IMR-90 (cell line): ENCODE data around the gene PIGN. TPM values are rescaled to one million over a fixed set of nuclear protein-coding genes. Genes with fewer than 3 reads are reported as not detected.

Source experiments
- ATAC-seq: fragments of 200-7000 bp; cut with Tn5 transposase; 2 replicates; pipeline ENCODE4 v1.9.1; 2020; ENCODE audit warnings: low read depth, mild to moderate bottlenecking, moderate library complexity
- BruUV-seq: library from RNA; stranded (reverse); fragments of 400-500 nt; replicated peaks from 2 replicates; lab custom pipeline; 2021; lab: Mats Ljungman, UMichigan
- CTCF ChIA-PET: fragments of 300-600 bp; formaldehyde crosslinking; extraction: SDS; loops from one replicate; lab custom pipeline; 2021; ENCODE audit warnings: antibody characterized with exemption; lab: Yijun Ruan, JAX
- POLR2A ChIA-PET: fragments of 300-600 bp; sonication (Branson Sonifier 250); formaldehyde crosslinking; loops from one replicate; lab custom pipeline; 2022; ENCODE audit warnings: antibody characterized with exemption; ENCODE audit not compliant: unreplicated experiment; lab: Charles Lee
- DNase-seq: peaks from one replicate; pipeline ENCODE4 v3.0.0; 2013
- H2AFZ ChIP-seq: replicated peaks from 2 replicates; pipeline ENCODE3; 2013; ENCODE audit warnings: low read length, mild to moderate bottlenecking; ENCODE audit not compliant: poor library complexity
- H2AK5ac ChIP-seq: 2 replicates; pipeline ENCODE4 v1.6.1; 2013; ENCODE audit warnings: low read depth, low read length, inconsistent platforms
- H2AK9ac ChIP-seq: replicated peaks from 2 replicates; pipeline ENCODE3; 2013; ENCODE audit warnings: mild to moderate bottlenecking, low read depth, low read length, moderate library complexity; ENCODE audit not compliant: poor library complexity
- H2BK120ac ChIP-seq: 2 replicates; pipeline ENCODE4 v1.6.1; 2013; ENCODE audit warnings: low read depth, low read length, inconsistent platforms
- H2BK15ac ChIP-seq: 3 replicates; pipeline ENCODE4 v1.6.1; 2013; ENCODE audit warnings: low read depth, low read length, inconsistent platforms
- H2BK20ac ChIP-seq: 2 replicates; pipeline ENCODE4 v1.6.1; 2013; ENCODE audit warnings: low read depth, mild to moderate bottlenecking, inconsistent platforms, low read length, moderate library complexity
- H2BK5ac ChIP-seq: 2 replicates; pipeline ENCODE4 v1.6.1; 2013; ENCODE audit warnings: mild to moderate bottlenecking, low read depth, low read length, inconsistent platforms; ENCODE audit not compliant: poor library complexity, severe bottlenecking
- H3K14ac ChIP-seq: replicated peaks from 2 replicates; pipeline ENCODE4 v1.6.1; 2013; ENCODE audit warnings: low read depth, low read length, inconsistent platforms
- H3K18ac ChIP-seq: 2 replicates; pipeline ENCODE4 v1.6.1; 2013; ENCODE audit warnings: low read depth, low read length, control low read depth
- H3K23ac ChIP-seq: 2 replicates; pipeline ENCODE4 v1.6.1; 2013; ENCODE audit warnings: low read depth, low read length, inconsistent platforms
- H3K27ac ChIP-seq: 2 replicates; pipeline ENCODE4 v1.5.1; 2013; ENCODE audit warnings: mild to moderate bottlenecking, control low read depth, low read length; ENCODE audit not compliant: insufficient read depth
- H3K27me3 ChIP-seq: 2 replicates; pipeline ENCODE4 v1.6.1; 2013; ENCODE audit warnings: low read length; ENCODE audit not compliant: control insufficient read depth, insufficient read depth
- H3K36me3 ChIP-seq: 2 replicates; pipeline ENCODE4 v1.6.1; 2013; ENCODE audit warnings: low read length, mixed read lengths; ENCODE audit not compliant: control insufficient read depth, insufficient read depth
- H3K4ac ChIP-seq: 2 replicates; pipeline ENCODE4 v1.6.1; 2013; ENCODE audit warnings: low read depth, low read length, inconsistent platforms
- H3K4me1 ChIP-seq: 2 replicates; pipeline ENCODE4 v1.6.1; 2013; ENCODE audit warnings: low read length, mixed read lengths; ENCODE audit not compliant: control insufficient read depth, insufficient read depth
- H3K4me2 ChIP-seq: 2 replicates; pipeline ENCODE4 v1.6.1; 2013; ENCODE audit warnings: low read depth, mild to moderate bottlenecking, control low read depth, low read length, moderate library complexity
- H3K4me3 ChIP-seq: 2 replicates; pipeline ENCODE4 v1.5.1; 2013; ENCODE audit warnings: low read depth, mild to moderate bottlenecking, control low read depth, low read length, moderate library complexity; ENCODE audit not compliant: insufficient read depth
- H3K56ac ChIP-seq: 2 replicates; pipeline ENCODE4 v1.6.1; 2013; ENCODE audit warnings: low read length, inconsistent platforms; ENCODE audit not compliant: insufficient read depth; ENCODE audit errors: extremely low read depth
- H3K79me1 ChIP-seq, 2 experiments: 2 replicates each; pipeline ENCODE4 v1.6.1; 2013; ENCODE audit warnings: low read length in 2 of 2, inconsistent platforms in 1 of 2, low read depth in 1 of 2
- H3K9ac ChIP-seq: 2 replicates; pipeline ENCODE4 v1.6.1; 2013; ENCODE audit warnings: low read depth, low read length, control low read depth
- H3K9me1 ChIP-seq: 2 replicates; pipeline ENCODE4 v1.6.1; 2013; ENCODE audit warnings: low read length, inconsistent platforms; ENCODE audit not compliant: insufficient read depth
- H3K9me3 ChIP-seq: 2 replicates; pipeline ENCODE4 v1.6.1; 2013; ENCODE audit warnings: low read length; ENCODE audit not compliant: control insufficient read depth, insufficient read depth
- H4K20me1 ChIP-seq: 2 replicates; pipeline ENCODE4 v1.6.1; 2013; ENCODE audit warnings: low read length, inconsistent platforms; ENCODE audit not compliant: insufficient read depth
- H4K5ac ChIP-seq: 2 replicates; pipeline ENCODE4 v1.6.1; 2013; ENCODE audit warnings: mild to moderate bottlenecking, low read depth, low read length, control low read depth
- H4K8ac ChIP-seq, 2 experiments: 2 replicates each; pipeline ENCODE4 v1.6.1; 2013; ENCODE audit warnings: low read depth in 2 of 2, low read length in 2 of 2, control low read depth in 1 of 2, inconsistent platforms in 1 of 2
- H4K91ac ChIP-seq: 2 replicates; pipeline ENCODE4 v1.6.1; 2013; ENCODE audit warnings: low read depth, low read length, inconsistent platforms; ENCODE audit not compliant: insufficient read depth
- CHD1 ChIP-seq: IDR thresholded peaks from 2 replicates; pipeline ENCODE4 v1.6.1; 2012; ENCODE audit warnings: low read depth, low read length, improper control_type of control experiment
- WGBS, 2 experiments: methylation state at CpG; one replicate each; pipeline versions ENCODE4 v1.1.5 to v1.1.7; 2013; ENCODE audit warnings: missing lambda C conversion rate in 2 of 2; ENCODE audit not compliant: insufficient read length in 1 of 2; ENCODE audit errors: extremely low coverage in 2 of 2; 5-methylcytosine and 5-hydroxymethylcytosine counted together
- dilution Hi-C: fragments of 300-500 bp; cut with HindIII; formaldehyde crosslinking; loops from one replicate; pipeline ENCODE4 v1.14.3; 2018; ENCODE audit warnings: low sequenced_read_pairs; ENCODE audit not compliant: unreplicated experiment
- in situ Hi-C: fragments of 300-500 bp; cut with MboI; formaldehyde crosslinking; loops from 3 replicates; pipeline ENCODE4 v1.14.3; 2019; ENCODE audit warnings: low sequenced_read_pairs, inconsistent platforms, mixed read lengths
- intact Hi-C: fragments of 100-400 bp; cut with micrococcal nuclease; formaldehyde crosslinking; loops from 2 replicates; pipeline ENCODE4 v1.10.0; 2022
- polyA plus RNA-seq, 3 experiments: library from polyadenylated mRNA; depleted of rRNA; stranded (reverse); fragments of >200 nt; gene quantifications; 2 replicates each; pipeline ENCODE4 v1.2.3, GENCODE V29; 2012; ENCODE audit warnings: low replicate concordance in 1 of 3
- total RNA-seq: library from RNA; depleted of rRNA; stranded (reverse); fragments of >200 nt; gene quantifications from 2 replicates; pipeline ENCODE4 v1.2.3, GENCODE V29; 2012

PIGN gene
- total and polyA plus RNA-seq, 2 of the 4 experiments (the other 2 are of a cell fraction): 9.0 to 17.9 TPM

- no peak for TF ChIP-seq CHD1
- H3K27ac ChIP-seq: no peak overlapping the region
- H3K9me3 ChIP-seq: no peaks in the 10 kb centered on the region
- H2AK5ac ChIP-seq: no peak overlapping the region
- in situ Hi-C loops: no loop called here
- no peaks in the 10 kb centered on the region for H3K27me3 ChIP-seq
- no peak overlapping the region for H2BK5ac ChIP-seq
- H3K56ac ChIP-seq: no peak overlapping the region
- no peak overlapping the region for H2AFZ ChIP-seq
- H3K4me2 ChIP-seq: no peak overlapping the region
- H4K91ac ChIP-seq: no peak overlapping the region
- dilution Hi-C loops: no loop called here
- no peak overlapping the region for H3K23ac ChIP-seq
- intact Hi-C loops: no loop called here
- ATAC-seq (no peak), DNase-seq (no peak)
- H2BK20ac ChIP-seq: no peak overlapping the region
- H3K4ac ChIP-seq: no peak overlapping the region
- no peak overlapping the region for H4K8ac ChIP-seq
- no TSS peak for BruUV-seq
- CTCF ChIA-PET: interaction anchor here (0.6 to 0.7 kb wide), 2 partner anchors 258 to 259 kb away, joined by 7 read pairs; no protein-coding TSS in a partner anchor
- H3K14ac ChIP-seq: no peak overlapping the region
- H3K36me3 ChIP-seq: peaks cover 7% of the 10 kb centered on the region
- no peak overlapping the region for H2BK120ac ChIP-seq
- H2BK15ac ChIP-seq: no peak overlapping the region
- no peak overlapping the region for H3K18ac ChIP-seq
- no peak overlapping the region for H2AK9ac ChIP-seq
- no peaks in the 10 kb centered on the region for H4K20me1 ChIP-seq
- WGBS, 2 experiments: no CpG with 5 or more reads among the region's 1 CpG
- no peak overlapping the region for H4K5ac ChIP-seq
- H3K4me1 ChIP-seq: no peaks in the 10 kb centered on the region
- no peak overlapping the region for H3K4me3 ChIP-seq
- no peaks in the 10 kb centered on the region; a peak in 1 of 4 replicates for H3K79me1 ChIP-seq
- H3K9me1 ChIP-seq: peaks cover 10% of the 10 kb centered on the region
- no peak overlapping the region for H3K9ac ChIP-seq
- POLR2A ChIA-PET: no interaction called here
Observed at GRCh38 chr18:62140259-62140658, 46.6 kb downstream of the PIGN start.
